Chondrocyte (in vitro differentiated cells): ENCODE measurements around the gene NACC2. TPM values are rescaled to one million over a fixed set of nuclear protein-coding genes. Genes with fewer than 3 reads are reported as not detected.

ENCODE experiments used
- DNase-seq: peaks from one replicate; pipeline ENCODE4 v3.0.0; 2021; ENCODE audit warnings: mixed read lengths, low spot score
- H3K27ac Mint-ChIP-seq: one replicate; pipeline ENCODE4 v1.8.0; 2021; ENCODE audit warnings: mild to moderate bottlenecking, moderate library complexity, mixed read lengths; ENCODE audit not compliant: unreplicated experiment
- H3K27me3 Mint-ChIP-seq: 2 replicates; pipeline ENCODE4 v1.8.0; 2021; ENCODE audit warnings: low read depth, mixed read lengths
- H3K36me3 Mint-ChIP-seq: 2 replicates; pipeline ENCODE4 v1.8.0; 2021; ENCODE audit warnings: low read depth, mixed read lengths
- H3K4me1 Mint-ChIP-seq: 2 replicates; pipeline ENCODE4 v1.8.0; 2021; ENCODE audit warnings: low read depth, mild to moderate bottlenecking, mixed read lengths
- H3K4me3 Mint-ChIP-seq: one replicate; pipeline ENCODE4 v1.8.0; 2021; ENCODE audit warnings: mild to moderate bottlenecking, moderate library complexity, mixed read lengths; ENCODE audit not compliant: unreplicated experiment
- H3K9me3 Mint-ChIP-seq: 2 replicates; pipeline ENCODE4 v1.8.0; 2021; ENCODE audit warnings: low read depth, mixed read lengths
- total RNA-seq: library from RNA; stranded (reverse); gene quantifications from 3 replicates; pipeline ENCODE4 v1.2.1, GENCODE V29; 2021
- TF ChIP-seq, protein P1 (sequence below): fragments of 200-600 bp; sonication (generic); IDR thresholded peaks from 2 replicates; pipeline ENCODE4 v1.5.0; 2021; ENCODE audit warnings: antibody characterized with exemption, mild to moderate bottlenecking, moderate library complexity

The NACC2 gene
- total RNA-seq, 1 donor from 2014 or later: 51.0 TPM

DNA sequence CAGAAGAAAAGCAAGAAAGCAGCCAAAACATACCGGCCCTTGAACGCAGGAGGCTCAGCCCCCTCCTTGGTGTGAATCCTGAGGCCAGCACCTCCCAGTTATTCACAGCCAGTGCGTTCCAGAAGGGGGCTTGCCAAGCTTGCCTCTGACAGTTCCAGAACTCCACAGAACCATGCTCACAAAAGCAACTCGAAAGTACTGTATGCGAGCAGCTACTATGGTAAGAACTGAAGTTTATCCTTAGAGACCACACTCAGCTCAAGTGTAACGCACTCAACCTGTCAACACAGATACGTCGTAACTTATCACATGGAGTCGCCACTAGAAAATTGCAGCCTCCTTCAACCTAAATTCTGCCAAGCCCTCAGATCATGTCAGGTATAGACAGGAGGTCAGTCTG lies 135.3 kb downstream of the NACC2 start:
- no peak for DNase-seq
- Mint-ChIP-seq H3K36me3 (no peaks in the 10 kb centered on the region), H3K9me3 (no peaks in the 10 kb centered on the region), H3K27me3 (no peaks in the 10 kb centered on the region), H3K4me1 (peaks cover 22% of the 10 kb centered on the region), H3K4me3 (peak overlapping the region; percentile 90), H3K27ac (peak overlapping the region; percentile 91)
- TF ChIP-seq, protein P1, sequence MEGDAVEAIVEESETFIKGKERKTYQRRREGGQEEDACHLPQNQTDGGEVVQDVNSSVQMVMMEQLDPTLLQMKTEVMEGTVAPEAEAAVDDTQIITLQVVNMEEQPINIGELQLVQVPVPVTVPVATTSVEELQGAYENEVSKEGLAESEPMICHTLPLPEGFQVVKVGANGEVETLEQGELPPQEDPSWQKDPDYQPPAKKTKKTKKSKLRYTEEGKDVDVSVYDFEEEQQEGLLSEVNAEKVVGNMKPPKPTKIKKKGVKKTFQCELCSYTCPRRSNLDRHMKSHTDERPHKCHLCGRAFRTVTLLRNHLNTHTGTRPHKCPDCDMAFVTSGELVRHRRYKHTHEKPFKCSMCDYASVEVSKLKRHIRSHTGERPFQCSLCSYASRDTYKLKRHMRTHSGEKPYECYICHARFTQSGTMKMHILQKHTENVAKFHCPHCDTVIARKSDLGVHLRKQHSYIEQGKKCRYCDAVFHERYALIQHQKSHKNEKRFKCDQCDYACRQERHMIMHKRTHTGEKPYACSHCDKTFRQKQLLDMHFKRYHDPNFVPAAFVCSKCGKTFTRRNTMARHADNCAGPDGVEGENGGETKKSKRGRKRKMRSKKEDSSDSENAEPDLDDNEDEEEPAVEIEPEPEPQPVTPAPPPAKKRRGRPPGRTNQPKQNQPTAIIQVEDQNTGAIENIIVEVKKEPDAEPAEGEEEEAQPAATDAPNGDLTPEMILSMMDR: no peak

DNA sequence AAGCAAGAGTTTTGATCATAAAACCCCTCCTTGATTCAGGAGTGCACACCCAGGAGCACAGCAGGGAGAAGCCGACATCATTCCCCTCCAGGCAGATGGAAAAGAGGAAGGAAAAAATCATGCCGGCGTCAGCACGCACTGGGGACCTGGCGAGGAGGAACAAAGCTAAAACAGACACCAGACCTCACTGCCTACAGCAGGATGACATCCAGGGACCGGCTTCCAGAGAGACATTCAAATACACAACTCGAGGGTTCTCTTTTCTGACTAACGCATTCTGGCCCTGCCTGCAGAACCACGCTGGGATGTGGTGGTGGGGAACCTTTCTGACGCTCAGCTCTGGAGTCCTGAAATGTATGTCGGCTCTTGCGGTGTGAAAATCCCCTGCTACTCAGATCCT lies 136.6 kb downstream of the NACC2 start:
- TF ChIP-seq, protein P1: no peak
- Mint-ChIP-seq H3K9me3 (no peaks in the 10 kb centered on the region), H3K27me3 (no peaks in the 10 kb centered on the region), H3K36me3 (no peaks in the 10 kb centered on the region), H3K4me1 (peaks cover 22% of the 10 kb centered on the region), H3K27ac (no peak overlapping the region), H3K4me3 (no peak overlapping the region)
- DNase-seq: no peak

DNA sequence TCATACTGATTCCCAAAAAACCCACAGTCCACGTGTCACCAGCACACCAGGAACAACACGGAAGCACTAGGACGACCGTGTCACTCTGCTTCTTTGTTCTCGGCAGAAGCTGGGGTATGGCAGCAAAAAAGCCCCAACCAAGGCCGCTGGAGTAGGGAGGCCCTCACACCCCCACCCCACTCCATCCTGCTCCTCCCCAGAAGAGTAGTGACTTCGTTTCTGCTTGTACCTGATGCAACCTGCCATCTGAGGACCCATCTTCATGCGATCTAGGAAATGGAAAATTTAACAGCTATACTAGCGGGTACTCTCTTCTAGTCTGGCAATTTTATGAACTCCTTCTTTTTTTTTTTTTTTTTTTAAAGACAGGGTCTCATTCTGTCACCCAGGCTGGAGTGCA lies 137.7 kb downstream of the NACC2 start:
- no peak overlapping the region for H3K4me3 Mint-ChIP-seq
- peaks cover 22% of the 10 kb centered on the region for H3K4me1 Mint-ChIP-seq
- no peak overlapping the region for H3K27ac Mint-ChIP-seq
- peaks cover 3% of the 10 kb centered on the region for H3K36me3 Mint-ChIP-seq
- TF ChIP-seq, protein P1: no peak
- H3K9me3 Mint-ChIP-seq: no peaks in the 10 kb centered on the region
- no peaks in the 10 kb centered on the region for H3K27me3 Mint-ChIP-seq
- DNase-seq: no peak

DNA sequence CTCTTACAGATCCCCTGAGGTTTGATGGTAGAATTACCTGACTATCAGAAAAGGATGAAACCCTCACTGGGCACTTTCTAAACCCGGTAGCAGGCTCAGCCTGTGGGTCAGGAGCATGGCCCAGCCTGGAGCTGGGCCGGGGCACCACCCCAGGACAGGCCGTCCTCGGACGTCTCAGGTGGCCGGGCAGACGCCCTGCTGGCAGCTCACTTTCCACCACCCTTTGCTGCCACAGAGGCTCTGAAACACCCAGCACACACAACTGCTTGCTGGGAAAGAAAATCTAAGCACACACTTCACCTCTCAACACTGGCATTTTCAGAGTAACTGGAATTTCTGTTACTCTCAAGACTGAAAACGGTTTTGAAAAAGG lies 138.3 kb downstream of the NACC2 start:
- no peak overlapping the region for H3K27ac Mint-ChIP-seq
- TF ChIP-seq, protein P1: no peak
- no peaks in the 10 kb centered on the region for H3K9me3 Mint-ChIP-seq
- peaks cover 28% of the 10 kb centered on the region for H3K4me1 Mint-ChIP-seq
- no peaks in the 10 kb centered on the region for H3K27me3 Mint-ChIP-seq
- peaks cover 5% of the 10 kb centered on the region for H3K36me3 Mint-ChIP-seq
- no peak overlapping the region for H3K4me3 Mint-ChIP-seq
- no peak for DNase-seq

Other genes with a start within 250 kb of the NACC2 start
- 27.1 to 35.5 TPM (median 27.7 TPM) in 3 replicates for gene CAMSAP1, start 187.7 kb downstream of the NACC2 start, total RNA-seq
- 33.2 to 36.0 TPM (median 33.5 TPM) in 3 replicates for gene UBAC1, start 133.9 kb downstream of the NACC2 start, total RNA-seq
- 31.9 to 37.3 TPM (median 35.9 TPM) in 3 replicates for gene TMEM250, start 23.6 kb upstream of the NACC2 start, total RNA-seq
- gene LHX3, start 109.8 kb upstream of the NACC2 start, total RNA-seq: not detected in 3 replicates
- 14.3 to 17.1 TPM (median 15.3 TPM) in 3 replicates for gene QSOX2, start 150.5 kb upstream of the NACC2 start, total RNA-seq
- not detected in 3 replicates for gene CCDC187, start 208.8 kb upstream of the NACC2 start, total RNA-seq
- gene GPSM1, start 232.2 kb upstream of the NACC2 start, total RNA-seq: 25.3 to 43.5 TPM (median 40.0 TPM) in 3 replicates